Activated effector memory CD4-positive, alpha-beta T cell treated with anti-CD3 and anti-CD28 coated beads, Interleukin-2, amount 50 U/mL, for 16 hours (primary cell): ENCODE results near the gene NBPF11.
"Not testable (repeated sequence)": the region's sequence is repeated elsewhere in the genome, so short reads cannot be mapped to it uniquely, and the experiment has no call there.

ENCODE experiments used
- DNase-seq: peaks from one replicate; pipeline ENCODE4 v3.0.0-alpha.2; 2020

The NBPF11 gene

GRCh38 chr1:148149050-148149815 lies 2.8 kb downstream of the NBPF11 start:
- not testable (repeated sequence) for DNase-seq

GRCh38 chr1:148147052-148147838 lies 4.8 kb downstream of the NBPF11 start:
- DNase-seq: not testable (repeated sequence)

- DNase-seq: not testable (repeated sequence)
These were observed 5.7 kb downstream of the NBPF11 start for GRCh38 chr1:148146191-148146997.

- DNase-seq: not testable (repeated sequence)
These were observed 8.9 kb downstream of the NBPF11 start for GRCh38 chr1:148143223-148143622.

- DNase-seq: not testable (repeated sequence)
These were observed 10.1 kb downstream of the NBPF11 start for GRCh38 chr1:148141936-148142335.

- DNase-seq: not testable (repeated sequence)
These were observed 13.5 kb downstream of the NBPF11 start for GRCh38 chr1:148138606-148139005.

GRCh38 chr1:148122341-148122740 lies 29.7 kb downstream of the NBPF11 start:
- not testable (repeated sequence) for DNase-seq

- not testable (repeated sequence) for DNase-seq
These were observed 31.7 kb downstream of the NBPF11 start for GRCh38 chr1:148120395-148120794.

- DNase-seq: not testable (repeated sequence)
These were observed 56.3 kb downstream of the NBPF11 start for GRCh38 chr1:148095732-148096131.

- not testable (repeated sequence) for DNase-seq
These were observed 65.9 kb downstream of the NBPF11 start for GRCh38 chr1:148086196-148086595.

GRCh38 chr1:148081205-148081604 lies 70.9 kb downstream of the NBPF11 start:
- not testable (repeated sequence) for DNase-seq

- not testable (repeated sequence) for DNase-seq
These were observed 73.2 kb downstream of the NBPF11 start for GRCh38 chr1:148078632-148079519.

GRCh38 chr1:148078090-148078489 lies 74.0 kb downstream of the NBPF11 start:
- DNase-seq: not testable (repeated sequence)

- not testable (repeated sequence) for DNase-seq
These were observed 74.6 kb downstream of the NBPF11 start for GRCh38 chr1:148077458-148077857.

GRCh38 chr1:148073392-148073791 lies 78.7 kb downstream of the NBPF11 start:
- DNase-seq: not testable (repeated sequence)

- DNase-seq: not testable (repeated sequence)
These were observed 83.5 kb downstream of the NBPF11 start for GRCh38 chr1:148068606-148069005.

GRCh38 chr1:148068201-148068600 lies 83.9 kb downstream of the NBPF11 start:
- DNase-seq: not testable (repeated sequence)

GRCh38 chr1:148060294-148060701 lies 91.8 kb downstream of the NBPF11 start:
- DNase-seq: not testable (repeated sequence)

- not testable (repeated sequence) for DNase-seq
These were observed 94.7 kb downstream of the NBPF11 start for GRCh38 chr1:148057384-148057783.
